22Rv1 (cell line): ENCODE data around the gene CHST6.

ENCODE experiments used
- CTCF ChIP-seq: fragments of 450-650 bp; IDR thresholded peaks from 2 replicates; pipeline ENCODE4 v1.5.1; 2017; ENCODE audit warnings: mild to moderate bottlenecking
- ZFX ChIP-seq: fragments of 450-650 bp; IDR thresholded peaks from 2 replicates; pipeline ENCODE4 v1.6.1; 2017; ENCODE audit warnings: antibody characterized with exemption, borderline replicate concordance

GRCh38 chr16:75502916-75503605 is 7.8 kb upstream of the CHST6 start:
- no peak for TF ChIP-seq CTCF
- no peak for TF ChIP-seq ZFX
